ENCODE data around the gene GFM1. TPM values are rescaled to one million over a fixed set of nuclear protein-coding genes. Genes with fewer than 3 reads are reported as not detected.

The GFM1 gene
- total RNA-seq = 46.0 and 46.8 TPM in 2 replicates
- 49.2 TPM for total RNA-seq (2013)
- 9.8 and 12.4 TPM in 2 replicates for polyA plus RNA-seq
- polyA minus RNA-seq = 12.6 and 15.5 TPM in 2 replicates

DNA sequence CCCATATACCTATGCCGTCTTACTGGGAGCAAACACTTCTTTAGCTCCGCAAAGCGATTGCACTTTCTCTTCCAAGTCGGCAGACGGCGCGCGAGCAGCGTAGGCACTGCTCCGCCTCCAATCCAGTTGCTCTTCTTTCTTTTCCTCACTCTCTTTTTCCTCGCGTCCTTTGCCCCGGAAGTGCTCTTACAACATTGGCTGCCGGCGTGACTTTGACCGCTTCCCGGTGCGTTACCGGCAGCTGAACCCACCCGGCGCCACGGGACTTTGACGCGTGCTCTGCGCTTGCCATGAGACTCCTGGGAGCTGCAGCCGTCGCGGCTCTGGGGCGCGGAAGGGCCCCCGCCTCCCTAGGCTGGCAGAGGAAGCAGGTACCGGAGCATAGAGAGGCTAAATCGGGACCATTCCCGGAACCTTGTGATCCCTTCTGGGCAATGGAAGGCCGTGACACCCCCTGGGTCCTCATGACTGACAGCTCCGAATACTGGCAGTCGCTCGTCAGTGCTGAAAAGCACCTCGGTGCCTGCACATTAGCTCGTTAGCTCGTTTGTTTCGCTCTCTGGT lies at the start of gene GFM1:
Gene GFM1, plus strand, starts transcription at position 183 of the 564 bp plus-strand sequence. Its CDS starts 108 bp downstream, at position 291.
- ChIA-PET POLR2A (no interaction called here), CTCF (interaction anchor here (0.8 to 2.7 kb wide), 14 partner anchors 8 to 1485 kb away, joined by 3 to 31 read pairs (median 5); partner anchors contain the start of genes CCNL1, LXN and MFSD1)
- H3K4me2 ChIP-seq (replicated peaks; ENCODE audit: low read depth, low read length, poor library complexity, severe bottlenecking) = peak within 1 kb of the TSS; percentile 65
- no peaks in the 10 kb centered on the region for H4K20me1 ChIP-seq (ENCODE audit: control insufficient read depth, insufficient read depth, low read length, poor library complexity, severe bottlenecking)
- peaks cover 22% of the 10 kb centered on the region for H3K4me1 Mint-ChIP-seq
- TF ChIP-seq EZH2 (IDR thresholded peaks at IDR 0.05; ENCODE audit: borderline replicate concordance, insufficient read depth, low read depth, low read length, poor library complexity, severe bottlenecking) = no peak
- peak; percentile 84 for TF ChIP-seq CTCF (IDR thresholded peaks at IDR 0.05)
- peak within 1 kb of the TSS; percentile 90 for H3K9ac ChIP-seq (ENCODE audit: low read length)
- peak within 1 kb of the TSS; percentile 92 for H2AFZ ChIP-seq (ENCODE audit: insufficient read depth, low read depth, low read length, poor library complexity, severe bottlenecking)
- no peaks in the 10 kb centered on the region for H3K27me3 Mint-ChIP-seq
- under 1% methylated on average over 41 of the region's 42 CpGs for WGBS (ENCODE audit: insufficient coverage)
- peaks cover 21% of the 10 kb centered on the region for H3K79me2 ChIP-seq (ENCODE audit: control insufficient read depth, insufficient read depth, low read length)
- peak within 1 kb of the TSS; percentile 78 for H3K27ac Mint-ChIP-seq
- no peaks in the 10 kb centered on the region for H3K27me3 ChIP-seq (replicated peaks in 1 of 4; ENCODE audit: control extremely low read depth in 1 of 4, control insufficient read depth in 3 of 4, insufficient read depth in 4 of 4, low read length in 3 of 4)
- H3K27ac ChIP-seq (ENCODE audit: low read length in 2 of 2) = peak within 1 kb of the TSS; percentile 63 to 85
- no peaks in the 10 kb centered on the region for H3K9me3 ChIP-seq (ENCODE audit: control extremely low read depth in 1 of 3, control insufficient read depth in 2 of 3, insufficient read depth in 1 of 3, low read length in 2 of 3)
- DNase-seq = peak; percentile 94
- H3K9me3 Mint-ChIP-seq (ENCODE audit: insufficient read depth) = no peaks in the 10 kb centered on the region
- peaks cover 0 to 3% of the 10 kb centered on the region in 2 experiments for H3K36me3 ChIP-seq (replicated peaks in 1 of 2; ENCODE audit: control extremely low read depth in 1 of 2, control insufficient read depth in 1 of 2, extremely low read depth in 1 of 2, insufficient read depth in 2 of 2, low read length in 1 of 2)
- peaks cover 4 to 11% of the 10 kb centered on the region in 2 donors for H3K4me1 ChIP-seq (ENCODE audit: control insufficient read depth in 2 of 2, insufficient read depth in 2 of 2, low read length in 2 of 2)
- intact Hi-C loops (cut with micrococcal nuclease) = loop anchor here (2.0 to 10.0 kb wide), 6 partner anchors 28 to 1972 kb away; partner anchors contain the start of genes CCNL1, KPNA4, LXN and TIPARP
- peak within 1 kb of the TSS; percentile 99 for H3K4me3 Mint-ChIP-seq
- peak; percentile 96 for ATAC-seq (ENCODE audit: low read depth)
- peak within 1 kb of the TSS; percentile 75 to 96 (median 91) for H3K4me3 ChIP-seq (ENCODE audit: control extremely low read depth in 1 of 5, extremely low read depth in 1 of 5, insufficient read depth in 1 of 5, low read depth in 2 of 5, low read length in 4 of 5)

GRCh38 chr3:158600787-158601186 lies 43.5 kb upstream of the GFM1 start:
- no peak overlapping the region for H3K27ac Mint-ChIP-seq
- Histone ChIP-seq H3K4me3 (ENCODE audit: control extremely low read depth in 1 of 5, extremely low read depth in 1 of 5, insufficient read depth in 1 of 5, low read depth in 2 of 5, low read length in 4 of 5) (no peak overlapping the region), H3K4me1 (ENCODE audit: control insufficient read depth in 2 of 2, insufficient read depth in 2 of 2, low read length in 2 of 2) (no peaks in the 10 kb centered on the region), H3K9me3 (ENCODE audit: control extremely low read depth in 1 of 3, control insufficient read depth in 2 of 3, insufficient read depth in 1 of 3, low read length in 2 of 3) (no peaks in the 10 kb centered on the region), H3K79me2 (ENCODE audit: control insufficient read depth, insufficient read depth, low read length) (no peaks in the 10 kb centered on the region), H3K4me2 (replicated peaks; ENCODE audit: low read depth, low read length, poor library complexity, severe bottlenecking) (no peak overlapping the region), H3K27ac (ENCODE audit: low read length in 2 of 2) (no peak overlapping the region), H2AFZ (ENCODE audit: insufficient read depth, low read depth, low read length, poor library complexity, severe bottlenecking) (no peak overlapping the region), H3K9ac (ENCODE audit: low read length) (no peak overlapping the region), H4K20me1 (ENCODE audit: control insufficient read depth, insufficient read depth, low read length, poor library complexity, severe bottlenecking) (no peaks in the 10 kb centered on the region), H3K36me3 (replicated peaks in 1 of 2; ENCODE audit: control extremely low read depth in 1 of 2, control insufficient read depth in 1 of 2, extremely low read depth in 1 of 2, insufficient read depth in 2 of 2, low read length in 1 of 2) (no peaks in the 10 kb centered on the region), H3K27me3 (replicated peaks in 1 of 4; ENCODE audit: control extremely low read depth in 1 of 4, control insufficient read depth in 3 of 4, insufficient read depth in 4 of 4, low read length in 3 of 4) (no peaks in the 10 kb centered on the region)
- CTCF ChIA-PET = no interaction called here
- no peak for ATAC-seq (ENCODE audit: low read depth)
- no peak overlapping the region for H3K4me3 Mint-ChIP-seq
- WGBS (ENCODE audit: insufficient coverage) = no CpG with 5 or more reads among the region's 2 CpGs
- H3K4me1 Mint-ChIP-seq = no peaks in the 10 kb centered on the region
- DNase-seq = no peak
- TF ChIP-seq EZH2 (IDR thresholded peaks at IDR 0.05; ENCODE audit: borderline replicate concordance, insufficient read depth, low read depth, low read length, poor library complexity, severe bottlenecking) (no peak), CTCF (IDR thresholded peaks at IDR 0.05) (no peak)
- POLR2A ChIA-PET = no interaction called here
- H3K9me3 Mint-ChIP-seq (ENCODE audit: insufficient read depth) = no peaks in the 10 kb centered on the region
- H3K27me3 Mint-ChIP-seq = peaks cover 4% of the 10 kb centered on the region
- intact Hi-C loops (cut with micrococcal nuclease) = no loop called here

Measured in B cell (primary cell).